ENCODE measurements around the gene RASSF3. TPM values are rescaled to one million over a fixed set of nuclear protein-coding genes. Genes with fewer than 3 reads are reported as not detected.

Gene RASSF3
- total RNA-seq, 2 donors from 2014 or later = 52.6 to 90.3 TPM

DNA sequence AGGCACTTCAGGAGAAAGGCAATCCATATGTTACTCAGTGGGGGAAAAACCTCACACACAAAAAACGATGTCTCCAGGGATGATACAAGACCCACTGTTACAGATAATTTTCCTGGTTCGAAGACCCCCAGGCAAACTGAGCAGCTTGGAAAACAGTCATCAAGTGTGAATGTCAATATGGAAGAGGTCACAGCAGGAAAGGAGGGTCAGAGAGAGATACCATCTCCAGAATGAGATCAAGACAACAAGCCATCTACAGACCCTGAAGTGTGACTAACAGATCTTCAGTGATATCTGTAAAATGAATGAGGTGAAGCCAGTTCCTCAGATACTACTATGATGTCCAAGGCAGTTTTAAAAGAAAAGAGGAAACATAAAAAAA lies 120.3 kb downstream of the RASSF3 start:
- H3K4me3 ChIP-seq = no peak overlapping the region
- no peaks in the 10 kb centered on the region for H3K27me3 ChIP-seq
- TF ChIP-seq, protein P1, sequence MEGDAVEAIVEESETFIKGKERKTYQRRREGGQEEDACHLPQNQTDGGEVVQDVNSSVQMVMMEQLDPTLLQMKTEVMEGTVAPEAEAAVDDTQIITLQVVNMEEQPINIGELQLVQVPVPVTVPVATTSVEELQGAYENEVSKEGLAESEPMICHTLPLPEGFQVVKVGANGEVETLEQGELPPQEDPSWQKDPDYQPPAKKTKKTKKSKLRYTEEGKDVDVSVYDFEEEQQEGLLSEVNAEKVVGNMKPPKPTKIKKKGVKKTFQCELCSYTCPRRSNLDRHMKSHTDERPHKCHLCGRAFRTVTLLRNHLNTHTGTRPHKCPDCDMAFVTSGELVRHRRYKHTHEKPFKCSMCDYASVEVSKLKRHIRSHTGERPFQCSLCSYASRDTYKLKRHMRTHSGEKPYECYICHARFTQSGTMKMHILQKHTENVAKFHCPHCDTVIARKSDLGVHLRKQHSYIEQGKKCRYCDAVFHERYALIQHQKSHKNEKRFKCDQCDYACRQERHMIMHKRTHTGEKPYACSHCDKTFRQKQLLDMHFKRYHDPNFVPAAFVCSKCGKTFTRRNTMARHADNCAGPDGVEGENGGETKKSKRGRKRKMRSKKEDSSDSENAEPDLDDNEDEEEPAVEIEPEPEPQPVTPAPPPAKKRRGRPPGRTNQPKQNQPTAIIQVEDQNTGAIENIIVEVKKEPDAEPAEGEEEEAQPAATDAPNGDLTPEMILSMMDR (IDR thresholded peaks at IDR 0.05) = no peak
- peak overlapping the region; percentile 2 for H3K27ac ChIP-seq
- intact Hi-C loops (cut with DNase I) = no loop called here
- H3K9ac ChIP-seq (ENCODE audit: low read depth in 2 of 2, low read length in 2 of 2) = no peak overlapping the region
- no peaks in the 10 kb centered on the region for H3K4me1 ChIP-seq
- H3K9me3 ChIP-seq = no peaks in the 10 kb centered on the region
- H3K36me3 ChIP-seq = no peaks in the 10 kb centered on the region
- DNase-seq = no peak

DNA sequence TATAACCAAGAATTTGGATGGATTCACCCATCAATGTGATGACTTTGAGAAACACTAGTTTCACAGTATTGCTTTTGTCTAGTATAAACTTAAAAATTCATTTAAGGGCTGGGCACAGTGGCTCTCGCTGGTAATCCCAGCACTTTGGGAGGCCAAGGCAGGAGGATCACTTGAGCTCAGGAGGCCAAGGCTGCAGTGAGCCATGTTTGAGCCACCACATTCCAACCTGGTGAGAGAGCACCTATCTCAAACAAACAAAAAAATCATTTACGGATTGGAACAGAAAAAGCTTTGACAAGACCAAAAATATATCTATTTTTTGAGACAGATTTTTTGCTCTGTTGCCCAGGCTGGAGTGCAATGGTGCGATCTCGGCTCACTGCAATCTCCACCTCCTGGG lies 121.4 kb downstream of the RASSF3 start:
- H3K36me3 ChIP-seq = no peaks in the 10 kb centered on the region

DNA sequence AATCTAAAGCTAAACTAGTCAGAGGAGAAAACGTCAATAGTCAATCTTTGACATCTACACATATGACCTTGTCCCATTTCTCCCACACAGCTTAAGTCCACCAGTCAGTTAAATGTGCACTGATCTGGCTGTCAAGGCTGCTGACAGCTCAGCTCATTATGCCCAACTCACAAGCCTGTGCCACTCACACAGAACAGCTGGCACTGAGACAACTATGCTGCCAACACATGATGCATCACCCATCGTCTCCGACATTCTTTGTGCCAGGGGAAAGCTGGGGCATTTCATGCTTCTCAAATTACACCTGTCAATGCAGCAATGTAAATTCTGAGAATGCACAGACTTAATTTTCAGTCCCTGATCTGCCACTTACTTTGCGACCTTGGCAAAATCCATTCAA lies 123.6 kb downstream of the RASSF3 start:
- TF ChIP-seq, protein P1 (IDR thresholded peaks at IDR 0.05) = no peak
- Histone ChIP-seq H3K4me1 (no peaks in the 10 kb centered on the region), H3K27me3 (no peaks in the 10 kb centered on the region), H3K9ac (ENCODE audit: low read depth in 2 of 2, low read length in 2 of 2) (no peak overlapping the region), H3K36me3 (no peaks in the 10 kb centered on the region), H3K27ac (no peak overlapping the region), H3K4me3 (no peak overlapping the region), H3K9me3 (no peaks in the 10 kb centered on the region)
- DNase-seq = no peak
- intact Hi-C loops (cut with DNase I) = no loop called here

More for the DNA sequence above, 121.4 kb downstream of the RASSF3 start:
- TF ChIP-seq, protein P1 (IDR thresholded peaks at IDR 0.05) = no peak
- Histone ChIP-seq H3K9me3 (no peaks in the 10 kb centered on the region), H3K4me1 (no peaks in the 10 kb centered on the region), H3K27me3 (no peaks in the 10 kb centered on the region), H3K27ac (no peak overlapping the region), H3K4me3 (no peak overlapping the region), H3K9ac (ENCODE audit: low read depth in 2 of 2, low read length in 2 of 2) (no peak overlapping the region)
- intact Hi-C loops (cut with DNase I) = no loop called here
- DNase-seq = no peak

DNA sequence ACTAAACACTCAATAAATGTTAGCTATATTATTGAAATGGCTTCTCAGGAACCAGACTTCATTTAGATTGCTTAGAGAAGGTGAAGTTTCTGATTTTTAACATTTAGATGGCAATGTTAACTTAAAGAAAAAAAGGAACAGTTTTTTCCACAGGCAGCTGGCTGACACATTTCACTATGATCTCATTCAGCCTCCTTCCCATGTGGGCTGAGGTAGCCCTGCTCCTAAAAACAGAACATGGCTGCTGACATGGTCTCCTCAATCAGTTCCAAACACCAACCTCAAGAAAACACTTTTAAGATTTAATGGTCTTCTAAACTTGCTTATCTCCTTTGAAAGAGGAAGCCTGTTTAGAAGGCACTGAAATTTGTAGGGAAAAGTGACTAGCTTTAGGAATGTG lies 125.1 kb downstream of the RASSF3 start:
- Histone ChIP-seq H3K36me3 (no peaks in the 10 kb centered on the region), H3K27ac (no peak overlapping the region), H3K4me3 (no peak overlapping the region), H3K27me3 (no peaks in the 10 kb centered on the region), H3K9me3 (no peaks in the 10 kb centered on the region), H3K4me1 (no peaks in the 10 kb centered on the region), H3K9ac (ENCODE audit: low read depth in 2 of 2, low read length in 2 of 2) (no peak overlapping the region)
- DNase-seq = no peak
- intact Hi-C loops (cut with DNase I) = no loop called here
- TF ChIP-seq, protein P1 (IDR thresholded peaks at IDR 0.05) = no peak

DNA sequence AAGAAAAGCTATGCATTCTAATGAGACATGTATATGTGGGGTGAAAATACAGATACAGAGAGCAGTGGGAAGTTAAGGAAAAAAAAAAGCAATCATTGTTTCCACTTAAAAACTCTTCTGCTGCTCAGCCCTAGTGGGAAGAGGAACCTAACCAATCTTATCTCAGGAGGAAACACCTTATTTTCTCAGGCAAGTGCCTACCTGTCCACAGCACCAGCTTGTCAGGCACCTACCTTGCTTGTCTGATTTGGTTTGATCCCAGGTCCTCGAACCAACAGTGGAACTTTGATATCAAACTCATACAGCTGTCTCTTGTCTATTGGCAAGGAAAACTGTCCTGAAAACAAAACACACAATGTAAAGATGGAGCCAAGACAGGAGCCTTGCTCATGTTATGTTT lies 126.5 kb downstream of the RASSF3 start:
- Histone ChIP-seq H3K4me3 (no peak overlapping the region), H3K27ac (no peak overlapping the region), H3K36me3 (no peaks in the 10 kb centered on the region), H3K4me1 (no peaks in the 10 kb centered on the region), H3K9ac (ENCODE audit: low read depth in 2 of 2, low read length in 2 of 2) (no peak overlapping the region), H3K9me3 (no peaks in the 10 kb centered on the region), H3K27me3 (no peaks in the 10 kb centered on the region)
- intact Hi-C loops (cut with DNase I) = no loop called here
- TF ChIP-seq, protein P1 (IDR thresholded peaks at IDR 0.05) = no peak
- DNase-seq = no peak

DNA sequence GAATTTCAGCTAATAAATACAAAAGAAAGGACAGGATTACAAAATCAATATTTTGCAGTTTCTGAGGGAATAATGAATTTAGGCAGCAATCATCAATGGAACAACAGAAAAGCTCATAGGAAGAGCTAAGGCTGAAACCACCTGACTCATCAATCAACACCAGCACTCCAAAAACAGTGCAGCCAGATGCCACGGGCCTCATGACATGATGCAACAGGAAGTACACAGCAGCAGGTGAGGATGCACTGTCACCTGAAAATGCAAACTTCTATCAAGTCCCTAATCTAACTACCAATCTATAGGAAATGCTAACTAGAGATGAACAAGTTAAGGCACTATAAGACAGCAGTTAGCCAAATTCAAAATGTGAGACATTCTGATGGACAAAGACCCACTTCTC lies 127.2 kb downstream of the RASSF3 start:
- intact Hi-C loops (cut with DNase I) = no loop called here
- no peaks in the 10 kb centered on the region for H3K36me3 ChIP-seq

More for the DNA sequence above, 127.2 kb downstream of the RASSF3 start:
- H3K4me1 ChIP-seq = no peaks in the 10 kb centered on the region
- no peak overlapping the region for H3K9ac ChIP-seq (ENCODE audit: low read depth in 2 of 2, low read length in 2 of 2)
- no peaks in the 10 kb centered on the region for H3K9me3 ChIP-seq
- TF ChIP-seq, protein P1 (IDR thresholded peaks at IDR 0.05) = no peak
- no peak overlapping the region for H3K27ac ChIP-seq
- no peaks in the 10 kb centered on the region for H3K27me3 ChIP-seq
- H3K4me3 ChIP-seq = no peak overlapping the region
- no peak for DNase-seq
